Mucosa of gallbladder (tissue), 1 donor: ENCODE measurements around the gene KRTAP1-1. TPM values are rescaled to one million over a fixed set of nuclear protein-coding genes. Genes with fewer than 3 reads are reported as not detected.
"Not testable (repeated sequence)": the region's sequence is repeated elsewhere in the genome, so short reads cannot be mapped to it uniquely, and the experiment has no call there.

Experiments used
- DNase-seq: peaks from one replicate; pipeline ENCODE4 v3.0.0-alpha.2; 2020; ENCODE audit warnings: low spot score
- total RNA-seq: library from RNA; stranded (reverse); gene quantifications from one replicate; pipeline ENCODE4 v1.2.1, GENCODE V29; 2021
- donor health status: DM: no; HTN: no; CAD: no.

KRTAP1-1 gene, protein sequence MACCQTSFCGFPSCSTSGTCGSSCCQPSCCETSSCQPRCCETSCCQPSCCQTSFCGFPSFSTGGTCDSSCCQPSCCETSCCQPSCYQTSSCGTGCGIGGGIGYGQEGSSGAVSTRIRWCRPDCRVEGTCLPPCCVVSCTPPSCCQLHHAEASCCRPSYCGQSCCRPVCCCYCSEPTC
- total RNA-seq, result not detected

- DNase-seq, result not testable (repeated sequence)
Measured at GRCh38 chr17:41040783-41041571, at the start of gene KRTAP1-1. TSS of gene KRTAP1-1 (minus strand) at chr17:41041450. CDS start at chr17:41041397, 53 bp downstream.

- DNase-seq, result not testable (repeated sequence)
Measured at GRCh38 chr17:41088760-41089352, 47.6 kb upstream of the KRTAP1-1 start.

DNA sequence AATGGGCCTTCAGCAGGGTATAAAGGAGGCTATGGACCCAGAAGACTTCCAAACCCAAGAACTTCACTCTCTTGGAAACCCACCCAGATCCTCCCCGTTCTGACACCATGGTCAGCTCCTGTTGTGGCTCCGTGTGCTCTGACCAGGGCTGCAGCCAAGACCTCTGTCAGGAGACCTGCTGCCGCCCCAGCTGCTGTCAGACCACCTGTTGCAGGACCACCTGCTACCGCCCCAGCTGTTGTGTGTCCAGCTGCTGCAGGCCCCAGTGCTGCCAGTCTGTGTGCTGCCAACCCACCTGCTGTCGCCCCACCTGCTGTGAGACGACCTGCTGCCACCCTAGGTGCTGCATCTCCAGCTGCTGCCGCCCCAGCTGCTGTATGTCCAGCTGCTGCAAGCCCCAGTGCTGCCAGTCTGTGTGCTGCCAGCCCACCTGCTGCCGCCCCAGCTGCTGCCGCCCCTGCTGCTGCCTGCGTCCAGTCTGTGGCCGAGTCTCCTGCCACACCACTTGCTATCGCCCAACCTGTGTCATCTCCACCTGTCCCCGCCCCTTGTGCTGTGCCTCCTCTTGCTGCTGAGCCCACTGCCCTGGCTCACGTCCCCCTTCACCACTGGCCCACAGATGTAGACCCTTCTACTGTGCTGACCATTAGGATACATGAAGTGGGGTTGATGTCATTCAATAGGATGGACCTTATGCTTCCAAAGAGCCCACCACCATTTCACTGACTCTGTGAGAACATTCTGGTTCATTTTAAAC lies 43.0 kb upstream of the KRTAP1-1 start, which contains the start of gene KRTAP4-7:
TSS of gene KRTAP4-7 (plus strand) at position 51 of the 757 bp plus-strand sequence. CDS start at position 108, 57 bp downstream.
- DNase-seq, result not testable (repeated sequence)

DNA sequence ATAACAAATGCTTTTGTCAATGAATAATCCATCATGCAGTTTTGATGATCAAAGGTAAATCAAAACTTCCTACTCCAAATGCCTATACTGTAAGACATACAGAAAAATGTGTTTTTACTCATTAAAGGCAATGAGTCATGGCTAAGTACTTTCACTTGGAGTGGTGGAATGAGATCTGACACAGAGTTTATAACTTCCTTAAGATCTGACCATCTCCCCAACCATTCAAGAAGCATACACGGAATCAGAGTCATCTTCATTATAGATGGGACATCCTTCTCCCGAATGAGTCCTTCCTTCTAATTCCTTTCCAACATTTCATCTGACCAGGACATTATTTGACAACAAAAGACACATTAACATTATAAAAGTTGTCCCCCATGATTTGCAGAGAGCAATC lies 42.2 kb upstream of the KRTAP1-1 start:
- not testable (repeated sequence) for DNase-seq

- DNase-seq, result no peak
Measured at GRCh38 chr17:41082626-41083025, 41.4 kb upstream of the KRTAP1-1 start.

GRCh38 chr17:41076788-41077187 lies 35.5 kb upstream of the KRTAP1-1 start:
- DNase-seq, result no peak

- DNase-seq, result no peak
Measured at GRCh38 chr17:41073676-41074075, 32.4 kb upstream of the KRTAP1-1 start.

DNA sequence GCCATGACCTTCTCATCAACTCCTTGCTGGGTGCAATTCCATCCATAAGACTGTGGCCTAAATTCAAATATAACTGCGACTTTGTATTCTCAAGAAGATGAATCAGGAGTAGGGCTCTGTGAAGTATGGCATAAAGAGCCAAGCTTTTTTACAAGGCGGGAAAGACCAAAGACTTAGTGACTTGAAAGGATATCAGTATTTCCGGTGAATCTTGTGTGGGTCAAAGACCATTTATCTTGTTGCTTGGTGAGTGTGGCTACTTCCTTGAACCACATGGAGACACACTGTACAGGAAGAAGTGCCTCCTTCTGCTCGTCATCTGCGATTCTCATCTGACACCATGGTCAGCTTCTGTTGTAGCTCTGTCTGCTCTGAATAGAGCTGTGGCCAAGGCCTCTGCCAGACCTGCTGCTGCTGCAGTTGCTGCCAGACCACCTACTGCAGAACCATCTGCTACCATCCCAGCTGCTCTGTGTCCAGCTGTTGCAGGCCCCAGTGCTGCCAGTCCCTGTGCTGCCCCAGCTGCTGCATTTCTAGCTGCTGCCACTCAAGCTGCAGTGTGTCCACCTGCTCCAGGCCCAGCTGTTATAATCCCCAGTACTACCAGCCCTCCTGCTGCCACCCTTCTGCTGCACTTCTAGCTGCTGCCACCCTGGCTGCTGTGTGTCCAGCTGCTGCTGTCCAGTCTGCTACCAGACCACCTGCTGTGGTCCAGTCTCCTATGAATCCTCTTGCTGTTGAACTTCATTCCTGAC lies 30.5 kb upstream of the KRTAP1-1 start:
- DNase-seq, result no peak

DNA sequence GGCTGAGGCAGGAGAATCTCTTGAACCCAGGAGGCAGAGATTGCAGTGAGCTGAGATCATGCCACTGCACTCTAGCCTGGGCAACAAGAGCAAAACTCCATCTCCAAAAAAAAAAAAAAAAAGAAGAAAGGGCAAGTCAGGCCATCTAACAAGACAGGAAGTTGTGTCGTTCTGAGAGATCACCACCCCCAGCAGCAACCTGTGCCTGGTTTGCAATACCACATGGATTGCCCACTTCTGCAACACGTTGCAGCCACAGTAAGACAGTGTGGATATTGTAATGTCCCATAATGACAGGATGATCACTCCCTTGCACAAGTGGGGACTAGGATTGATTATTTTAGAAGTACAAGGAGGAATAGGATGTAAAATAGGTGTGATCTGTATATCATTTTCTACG lies 27.8 kb upstream of the KRTAP1-1 start:
- DNase-seq, result no peak

DNA sequence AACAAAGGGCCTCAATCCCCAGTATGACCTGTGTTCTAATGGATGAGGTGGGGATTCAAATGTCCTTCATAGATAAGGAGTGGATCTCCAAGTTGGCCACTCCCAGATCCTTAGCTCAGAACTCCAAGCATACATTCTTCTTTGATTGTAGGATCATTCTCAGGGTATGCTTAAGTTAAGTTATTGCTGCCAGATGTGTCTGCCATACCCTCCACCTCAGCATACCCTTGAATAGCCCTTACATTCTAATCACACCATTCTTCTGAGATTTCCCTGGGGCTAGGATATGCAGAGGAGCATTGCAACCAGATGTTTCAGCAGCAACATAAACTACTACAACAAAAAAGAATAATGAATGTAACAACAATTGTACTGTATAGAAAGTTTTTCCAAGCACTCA lies 26.0 kb upstream of the KRTAP1-1 start:
- no peak for DNase-seq

DNA sequence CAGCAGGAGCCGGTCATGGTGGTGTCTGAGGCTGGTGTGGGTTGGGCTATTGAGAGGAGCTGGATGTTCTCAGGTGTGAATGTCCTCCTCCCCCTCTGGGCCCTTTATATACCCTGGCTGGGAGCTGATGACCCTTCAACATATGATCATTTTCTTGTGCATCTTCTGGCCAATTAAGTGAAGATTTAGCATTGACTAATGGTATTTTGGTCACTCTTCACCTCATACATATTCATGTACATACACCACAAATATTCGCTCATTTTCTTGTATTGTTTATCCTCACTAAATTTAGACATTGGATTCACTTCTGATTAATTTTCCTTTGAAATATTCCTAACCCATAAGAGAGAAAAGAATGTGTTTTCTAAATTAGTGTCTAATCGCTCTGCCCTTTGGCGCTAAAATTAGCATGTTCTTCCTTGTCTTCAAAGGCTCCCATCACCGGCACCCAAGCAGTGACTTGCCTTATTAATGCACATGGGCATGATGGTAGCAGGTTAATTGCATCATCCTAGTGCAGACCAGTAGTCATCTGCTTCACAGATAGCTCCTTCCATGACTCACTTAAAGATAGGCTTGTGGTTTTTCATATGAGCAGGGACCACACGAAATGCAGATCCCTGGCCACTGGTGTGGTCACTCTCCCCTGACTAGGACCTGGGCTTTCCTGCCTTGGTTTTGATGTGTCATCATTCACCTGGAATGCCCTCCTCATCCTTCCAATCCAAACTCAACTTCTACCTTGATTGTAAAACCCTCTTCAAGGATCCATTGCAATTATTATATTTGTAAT lies 24.8 kb upstream of the KRTAP1-1 start, which contains the start of gene KRTAP2-4:
TSS of gene KRTAP2-4 (minus strand) at position 51 of the 796 bp plus-strand sequence. CDS start at position 17, 34 bp downstream.
- DNase-seq, result no peak

DNA sequence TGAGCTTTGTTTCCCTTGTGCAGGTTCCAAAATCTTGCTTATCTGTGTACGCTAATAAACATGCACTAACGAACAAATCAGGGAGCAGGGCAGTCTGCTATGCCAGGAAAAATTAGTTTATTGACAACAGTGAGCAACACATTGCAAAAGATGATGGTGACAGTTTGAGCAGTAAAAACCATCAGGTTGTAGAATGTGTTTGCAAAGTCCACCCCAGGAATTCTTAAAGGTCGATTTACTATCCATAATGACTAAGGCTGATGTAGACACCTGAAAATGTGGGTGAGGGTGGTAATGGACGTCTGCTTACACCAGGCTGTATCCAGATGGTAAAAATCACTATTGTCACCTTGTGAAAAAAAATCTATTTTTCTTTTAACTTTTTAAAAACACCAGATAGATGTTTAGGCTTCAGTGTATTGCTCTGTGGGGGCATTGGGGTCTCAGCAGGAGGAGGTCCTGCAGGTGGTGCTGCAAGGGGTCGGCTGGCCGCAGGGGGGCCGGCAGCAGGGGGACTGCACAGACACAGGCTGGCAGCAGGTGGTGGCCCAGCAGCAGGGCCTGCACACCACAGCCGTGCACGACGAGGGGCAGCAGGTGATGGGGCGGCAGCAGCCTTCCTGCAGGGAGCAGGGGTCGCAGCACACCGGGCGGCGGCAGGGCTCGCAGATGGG lies 23.9 kb upstream of the KRTAP1-1 start:
- not testable (repeated sequence) for DNase-seq

DNA sequence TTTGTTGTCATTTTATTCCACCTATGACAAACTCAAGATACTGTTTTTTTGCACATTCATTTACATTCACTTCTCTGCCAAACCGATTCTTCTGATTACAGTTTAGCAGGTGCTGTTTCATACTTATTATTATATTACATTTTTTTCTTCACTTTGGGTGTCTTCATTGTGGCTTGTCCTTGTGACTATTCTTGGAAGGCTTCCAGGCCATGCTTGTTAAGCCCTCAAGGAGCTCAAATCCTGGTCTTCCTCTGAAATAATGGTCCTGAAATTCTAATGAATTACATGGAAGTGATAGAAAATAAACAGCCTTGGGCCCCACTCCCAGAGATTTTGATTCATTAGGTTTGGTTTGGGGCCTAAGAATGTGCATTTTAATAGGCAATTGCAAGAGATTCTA lies 23.1 kb upstream of the KRTAP1-1 start:
- no peak for DNase-seq

- no peak for DNase-seq
Measured at GRCh38 chr17:41063449-41063848, 22.2 kb upstream of the KRTAP1-1 start.

DNA sequence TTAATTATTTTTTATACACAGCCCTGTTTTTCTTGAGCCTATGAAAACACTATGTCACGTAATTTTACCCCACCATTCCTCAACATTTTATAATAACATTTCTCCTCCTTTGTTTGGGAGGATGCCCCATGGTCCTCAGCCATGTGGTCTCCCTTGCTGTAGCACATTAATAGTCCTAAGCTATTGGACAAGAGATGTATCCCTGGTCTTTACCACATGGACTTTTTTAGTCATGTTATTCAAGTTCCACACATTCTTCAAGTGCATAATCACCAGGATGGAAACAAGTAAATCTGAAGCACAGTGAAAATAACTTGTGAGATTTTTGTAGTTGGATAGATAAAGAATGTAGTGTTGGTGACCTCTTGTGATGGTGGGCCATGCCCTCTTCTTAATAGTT lies 20.7 kb upstream of the KRTAP1-1 start:
- no peak for DNase-seq

GRCh38 chr17:41060052-41060604 lies 18.9 kb upstream of the KRTAP1-1 start, which contains the start of gene KRTAP2-3:
TSS of gene KRTAP2-3 (minus strand) at chr17:41060114. CDS start at chr17:41060050, 64 bp downstream.
- DNase-seq, result no peak

GRCh38 chr17:41059276-41060051 lies 18.2 kb upstream of the KRTAP1-1 start:
- DNase-seq, result not testable (repeated sequence)

- no peak for DNase-seq
Measured at GRCh38 chr17:41058741-41059140, 17.5 kb upstream of the KRTAP1-1 start.
